Natural killer cell (primary cell): ENCODE measurements around the gene UTP20. TPM values are rescaled to one million over a fixed set of nuclear protein-coding genes. Genes with fewer than 3 reads are reported as not detected.

ENCODE experiments used
- ATAC-seq, 3 donors: fragments of 150-1000 bp in 2 of 3; fragments of 200-7000 bp in 1 of 3; cut with Tn5 transposase; 1 replicate in 1 of 3; 2 replicates in 2 of 3; pipeline ENCODE4 v1.10.0; 2021; ENCODE audit warnings: mild to moderate bottlenecking in 2 of 3, moderate library complexity in 2 of 3
- DNase-seq, 2 donors: peaks; one replicate each; pipeline versions ENCODE4 v3.0.0 to v3.0.0-alpha.2; 2013 to 2021; ENCODE audit warnings: mixed read lengths in 1 of 2
- H3K27ac ChIP-seq: one replicate; pipeline ENCODE4 v1.5.1; 2013; ENCODE audit warnings: mild to moderate bottlenecking, low read length
- H3K27me3 ChIP-seq: one replicate; pipeline ENCODE4 v1.6.1; 2013; ENCODE audit warnings: low read length; ENCODE audit not compliant: control insufficient read depth, insufficient read depth
- H3K36me3 ChIP-seq: one replicate; pipeline ENCODE4 v1.6.1; 2013; ENCODE audit warnings: low read length; ENCODE audit not compliant: control insufficient read depth, insufficient read depth
- H3K4me1 ChIP-seq: one replicate; pipeline ENCODE4 v1.6.1; 2013; ENCODE audit warnings: low read length; ENCODE audit not compliant: control insufficient read depth, insufficient read depth
- H3K4me3 ChIP-seq: one replicate; pipeline ENCODE4 v1.5.1; 2013; ENCODE audit warnings: low read length
- H3K9me3 ChIP-seq: one replicate; pipeline ENCODE4 v1.6.1; 2013; ENCODE audit warnings: low read length; ENCODE audit not compliant: control insufficient read depth, insufficient read depth
- H3K27ac Mint-ChIP-seq, 2 donors: one replicate each; pipeline ENCODE4 v1.8.0; 2022; ENCODE audit warnings: mild to moderate bottlenecking in 2 of 2, mixed read lengths in 2 of 2, moderate library complexity in 1 of 2
- H3K27me3 Mint-ChIP-seq, 2 donors: one replicate each; pipeline ENCODE4 v1.8.0; 2022; ENCODE audit warnings: low read depth in 2 of 2, mixed read lengths in 2 of 2
- H3K36me3 Mint-ChIP-seq: one replicate; pipeline ENCODE4 v1.8.0; 2022; ENCODE audit warnings: mixed read lengths
- H3K4me1 Mint-ChIP-seq, 2 donors: one replicate each; pipeline ENCODE4 v1.8.0; 2022; ENCODE audit warnings: mixed read lengths in 2 of 2
- H3K4me3 Mint-ChIP-seq: one replicate; pipeline ENCODE4 v1.8.0; 2022; ENCODE audit warnings: mild to moderate bottlenecking, moderate library complexity, mixed read lengths
- H3K9me3 Mint-ChIP-seq, 2 donors: one replicate each; pipeline ENCODE4 v1.8.0; 2022; ENCODE audit warnings: mixed read lengths in 2 of 2
- WGBS: methylation state at CpG from one replicate; pipeline ENCODE4 v1.1.7; 2013; ENCODE audit warnings: missing lambda C conversion rate; ENCODE audit not compliant: insufficient coverage; 5-methylcytosine and 5-hydroxymethylcytosine counted together
- intact Hi-C: fragments of 100-400 bp; cut with micrococcal nuclease; formaldehyde crosslinking; loops from one replicate; pipeline ENCODE4 v1.14.2; 2022
- total RNA-seq, 4 donors: library from RNA; stranded (reverse); fragments of 120-200 nt in 1 of 4; gene quantifications; one replicate each; pipeline versions ENCODE4 v1.2.3 to v1.2.4, GENCODE V29; 2013 to 2022
- TF ChIP-seq, protein P1 (sequence below): fragments of 200-600 bp; IDR thresholded peaks from one replicate; pipeline ENCODE4 v1.8.0; 2022; ENCODE audit warnings: antibody characterized with exemption

The UTP20 gene
- total RNA-seq, 3 donors from 2014 or later (not counting 1 experiment from before 2014, with no cell fraction given): 7.1 to 10.2 (median 9.0) TPM

DNA sequence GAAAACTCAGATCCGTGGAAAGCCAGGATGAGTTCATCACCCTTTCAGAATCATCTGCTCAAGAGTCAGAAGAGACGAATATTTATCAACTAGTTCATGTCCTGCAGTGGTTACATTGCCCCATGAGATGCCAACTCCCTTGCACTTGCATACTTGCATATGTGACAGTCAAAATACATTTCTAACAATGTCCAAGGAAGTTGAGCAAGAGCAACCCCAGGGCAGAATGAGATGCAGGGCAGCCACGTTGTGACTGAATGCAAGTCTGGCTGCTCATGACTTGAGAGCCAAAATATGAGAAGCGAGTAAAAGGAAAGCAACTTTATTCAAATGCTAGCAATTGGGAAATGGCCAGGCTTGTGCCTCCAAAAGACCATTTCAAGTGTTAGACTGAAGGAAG, 23.6 kb upstream of the UTP20 start:
- WGBS: 72% methylated on average over 4 of the region's 4 CpGs
- no peaks in the 10 kb centered on the region for H3K36me3 Mint-ChIP-seq
- H3K27ac Mint-ChIP-seq: no peak overlapping the region
- no peaks in the 10 kb centered on the region for H3K4me1 Mint-ChIP-seq
- H3K4me3 Mint-ChIP-seq: no peak overlapping the region
- H3K9me3 ChIP-seq: no peaks in the 10 kb centered on the region
- DNase-seq (no peak), ATAC-seq (no peak)
- no peaks in the 10 kb centered on the region for H3K4me1 ChIP-seq
- intact Hi-C loops: no loop called here
- H3K4me3 ChIP-seq: no peak overlapping the region
- peaks cover 0 to 2% of the 10 kb centered on the region in 2 donors for H3K9me3 Mint-ChIP-seq
- no peaks in the 10 kb centered on the region for H3K27me3 ChIP-seq
- H3K27me3 Mint-ChIP-seq: peaks cover 0 to 10% of the 10 kb centered on the region in 2 donors
- H3K27ac ChIP-seq: no peak overlapping the region
- H3K36me3 ChIP-seq: no peaks in the 10 kb centered on the region
- TF ChIP-seq, protein P1, sequence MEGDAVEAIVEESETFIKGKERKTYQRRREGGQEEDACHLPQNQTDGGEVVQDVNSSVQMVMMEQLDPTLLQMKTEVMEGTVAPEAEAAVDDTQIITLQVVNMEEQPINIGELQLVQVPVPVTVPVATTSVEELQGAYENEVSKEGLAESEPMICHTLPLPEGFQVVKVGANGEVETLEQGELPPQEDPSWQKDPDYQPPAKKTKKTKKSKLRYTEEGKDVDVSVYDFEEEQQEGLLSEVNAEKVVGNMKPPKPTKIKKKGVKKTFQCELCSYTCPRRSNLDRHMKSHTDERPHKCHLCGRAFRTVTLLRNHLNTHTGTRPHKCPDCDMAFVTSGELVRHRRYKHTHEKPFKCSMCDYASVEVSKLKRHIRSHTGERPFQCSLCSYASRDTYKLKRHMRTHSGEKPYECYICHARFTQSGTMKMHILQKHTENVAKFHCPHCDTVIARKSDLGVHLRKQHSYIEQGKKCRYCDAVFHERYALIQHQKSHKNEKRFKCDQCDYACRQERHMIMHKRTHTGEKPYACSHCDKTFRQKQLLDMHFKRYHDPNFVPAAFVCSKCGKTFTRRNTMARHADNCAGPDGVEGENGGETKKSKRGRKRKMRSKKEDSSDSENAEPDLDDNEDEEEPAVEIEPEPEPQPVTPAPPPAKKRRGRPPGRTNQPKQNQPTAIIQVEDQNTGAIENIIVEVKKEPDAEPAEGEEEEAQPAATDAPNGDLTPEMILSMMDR: no peak

DNA sequence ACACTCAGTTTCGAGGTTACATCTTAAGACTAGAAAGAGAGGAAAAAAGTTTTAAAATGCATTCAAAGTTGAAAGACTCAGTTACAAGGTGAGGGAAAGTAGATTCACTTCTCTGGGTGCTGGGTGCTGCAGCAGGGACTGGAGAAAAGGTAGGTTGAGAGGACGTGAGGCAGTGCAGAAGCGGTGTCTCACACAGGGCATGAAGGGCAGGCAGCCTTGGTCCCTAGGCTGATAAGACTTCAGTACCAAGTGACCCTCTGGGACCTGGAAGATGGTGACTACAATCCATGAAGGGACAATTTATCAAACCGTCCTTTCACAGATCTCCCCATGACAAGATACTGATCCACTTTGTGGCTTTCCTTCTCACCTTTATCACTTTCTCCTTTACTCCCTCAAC, 22.5 kb upstream of the UTP20 start:
- Mint-ChIP-seq H3K27ac (no peak overlapping the region), H3K4me3 (no peak overlapping the region), H3K9me3 (peaks cover 0 to 2% of the 10 kb centered on the region in 2 donors), H3K27me3 (peaks cover 0 to 10% of the 10 kb centered on the region in 2 donors), H3K36me3 (no peaks in the 10 kb centered on the region), H3K4me1 (no peaks in the 10 kb centered on the region)
- no peaks in the 10 kb centered on the region for H3K9me3 ChIP-seq
- DNase-seq: no peak
- TF ChIP-seq, protein P1: no peak
- whole genome bisulfite sequencing: 84% methylated on average over 4 of the region's 4 CpGs
- no peak overlapping the region for H3K27ac ChIP-seq
- ATAC-seq: no peak
- H3K4me1 ChIP-seq: no peaks in the 10 kb centered on the region
- H3K27me3 ChIP-seq: no peaks in the 10 kb centered on the region
- H3K36me3 ChIP-seq: no peaks in the 10 kb centered on the region
- intact Hi-C loops: no loop called here
- H3K4me3 ChIP-seq: no peak overlapping the region

DNA sequence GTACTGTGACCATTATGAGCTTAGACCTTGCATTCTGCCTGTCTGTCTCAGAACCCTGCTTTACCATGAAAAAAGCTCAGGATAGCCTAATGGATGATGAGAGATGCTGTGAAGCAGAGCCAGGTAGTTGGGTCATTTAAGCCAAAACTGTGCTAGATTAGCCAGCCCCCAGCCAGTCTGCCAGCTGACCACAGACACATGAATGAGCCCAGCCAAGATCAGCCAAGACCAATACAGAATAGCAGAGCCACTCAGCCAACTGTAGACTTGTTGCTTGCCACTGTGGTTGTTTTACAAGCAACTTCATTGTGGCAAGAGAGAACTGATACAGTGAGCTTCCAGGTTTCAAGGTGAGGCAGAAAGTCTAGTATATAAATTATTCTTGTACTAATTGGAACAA, 12.8 kb upstream of the UTP20 start:
- no peaks in the 10 kb centered on the region for H3K36me3 Mint-ChIP-seq
- intact Hi-C loops: no loop called here
- DNase-seq (no peak), ATAC-seq (no peak)
- H3K9me3 Mint-ChIP-seq: no peaks in the 10 kb centered on the region
- no peaks in the 10 kb centered on the region for H3K9me3 ChIP-seq
- H3K4me3 ChIP-seq: no peak overlapping the region
- no peaks in the 10 kb centered on the region for H3K36me3 ChIP-seq
- H3K4me1 Mint-ChIP-seq: no peaks in the 10 kb centered on the region
- H3K27me3 Mint-ChIP-seq: peaks cover 16 to 42% of the 10 kb centered on the region in 2 donors
- no peak overlapping the region for H3K27ac ChIP-seq
- H3K4me3 Mint-ChIP-seq: no peak overlapping the region
- TF ChIP-seq, protein P1: no peak
- H3K27me3 ChIP-seq: no peaks in the 10 kb centered on the region
- H3K4me1 ChIP-seq: no peaks in the 10 kb centered on the region
- H3K27ac Mint-ChIP-seq: no peak overlapping the region

DNA sequence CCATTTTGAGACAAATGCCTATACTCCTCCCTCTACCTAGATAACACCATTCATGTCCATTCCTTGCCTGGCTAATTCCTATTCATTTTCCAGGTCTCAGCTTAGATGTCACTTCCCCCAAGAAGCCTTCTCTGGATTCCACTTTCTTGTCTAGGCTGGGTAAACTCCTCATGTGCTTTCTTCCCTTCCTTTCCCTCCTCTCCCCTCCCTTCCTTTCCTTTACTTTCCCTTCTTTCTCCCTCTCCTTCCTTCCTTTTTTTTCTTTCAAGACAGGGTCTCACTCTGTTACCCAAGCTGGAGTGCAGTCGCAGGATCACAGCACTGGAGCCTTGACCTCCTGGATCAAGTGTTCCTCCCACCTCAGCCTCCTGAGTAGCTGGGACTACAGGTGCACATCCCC, 3.5 kb upstream of the UTP20 start:
- Mint-ChIP-seq H3K27me3 (peaks cover 27 to 40% of the 10 kb centered on the region in 2 donors), H3K9me3 (no peaks in the 10 kb centered on the region), H3K4me1 (no peaks in the 10 kb centered on the region), H3K27ac (no peak overlapping the region), H3K4me3 (no peak overlapping the region), H3K36me3 (no peaks in the 10 kb centered on the region)
- Histone ChIP-seq H3K27me3 (peaks cover 10% of the 10 kb centered on the region), H3K4me3 (no peak overlapping the region), H3K36me3 (no peaks in the 10 kb centered on the region), H3K4me1 (peaks cover 10% of the 10 kb centered on the region), H3K9me3 (no peaks in the 10 kb centered on the region), H3K27ac (no peak overlapping the region)
- ATAC-seq (no peak), DNase-seq (no peak)
- TF ChIP-seq, protein P1: no peak
- intact Hi-C loops: no loop called here
- WGBS: 82% methylated on average over 1 of the region's 1 CpG
